IPS-NIHi11 (cell line): ENCODE results near the gene ITPK1.

Experiments used
- DNase-seq: peaks from one replicate; pipeline ENCODE4 v3.0.0; 2012; ENCODE audit warnings: mixed read lengths, low spot score

Gene ITPK1

GRCh38 chr14:93027810-93028723 lies 87.7 kb downstream of the ITPK1 start:
- no peak for DNase-seq

DNA sequence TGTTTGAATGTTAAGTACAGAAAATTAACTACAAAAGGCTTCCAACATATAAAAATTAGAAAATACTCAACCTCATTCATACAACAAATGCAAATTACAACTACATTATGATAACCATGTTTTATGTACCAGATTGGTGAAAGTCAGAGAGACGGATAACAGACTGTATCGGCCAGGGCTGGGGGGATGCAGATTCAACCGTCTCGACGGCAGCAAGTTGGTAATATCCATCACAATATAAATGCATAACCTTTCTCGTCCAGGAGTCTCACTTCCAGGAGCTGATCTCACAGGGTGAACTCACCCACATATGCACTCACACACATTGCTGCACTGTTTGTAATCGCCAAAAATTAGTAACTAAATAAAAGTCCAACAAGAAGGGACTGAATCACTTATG lies 89.4 kb downstream of the ITPK1 start:
- DNase-seq = no peak

- no peak for DNase-seq
These were observed 90.7 kb downstream of the ITPK1 start for GRCh38 chr14:93025055-93025454.

GRCh38 chr14:93024493-93024892 lies 91.2 kb downstream of the ITPK1 start:
- DNase-seq = no peak

GRCh38 chr14:93023802-93024434 lies 91.8 kb downstream of the ITPK1 start:
- DNase-seq = no peak

DNA sequence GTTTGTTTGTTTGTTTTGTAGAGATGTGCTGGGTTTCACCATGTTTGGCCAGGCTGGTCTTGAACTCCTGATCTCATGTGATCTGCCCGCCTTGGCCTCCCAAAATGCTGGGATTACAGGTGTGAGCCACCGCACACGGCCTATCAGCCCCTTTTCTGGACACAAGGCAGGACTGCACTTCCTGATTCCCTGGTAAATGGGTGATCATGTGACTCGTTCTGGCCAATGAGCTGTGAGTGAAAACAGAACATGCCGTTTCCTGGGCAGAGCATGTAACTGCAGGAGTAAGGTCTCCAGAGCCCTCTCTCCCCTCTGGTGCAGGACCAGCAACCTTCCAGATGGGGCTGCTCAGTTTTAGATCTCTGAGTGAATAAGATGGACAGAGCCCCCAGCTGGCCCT lies 92.7 kb downstream of the ITPK1 start:
- peak; percentile 62 for DNase-seq

DNA sequence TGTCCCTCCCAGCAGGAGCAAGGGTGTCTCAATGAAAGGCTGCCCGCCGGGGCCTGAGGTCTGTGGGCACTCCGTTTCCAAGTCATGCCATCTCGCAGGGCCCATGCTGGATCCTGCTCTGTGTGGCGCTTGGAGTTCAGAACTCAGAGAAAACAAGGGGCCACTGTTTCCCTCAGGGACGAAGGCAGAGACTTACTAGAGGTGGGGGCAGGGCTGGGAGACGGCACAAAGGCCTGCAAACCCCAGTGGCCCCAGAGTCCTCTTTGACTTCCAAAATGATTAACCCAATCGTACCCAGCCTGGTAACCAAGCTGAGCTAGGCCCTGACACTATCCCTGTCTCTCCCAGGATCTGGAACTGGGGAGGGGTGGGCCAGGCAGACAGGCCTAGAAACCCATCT lies 95.8 kb downstream of the ITPK1 start:
- DNase-seq = no peak

GRCh38 chr14:93019367-93019843 lies 96.3 kb downstream of the ITPK1 start:
- DNase-seq = no peak

GRCh38 chr14:93018366-93018765 lies 97.4 kb downstream of the ITPK1 start:
- DNase-seq = no peak

DNA sequence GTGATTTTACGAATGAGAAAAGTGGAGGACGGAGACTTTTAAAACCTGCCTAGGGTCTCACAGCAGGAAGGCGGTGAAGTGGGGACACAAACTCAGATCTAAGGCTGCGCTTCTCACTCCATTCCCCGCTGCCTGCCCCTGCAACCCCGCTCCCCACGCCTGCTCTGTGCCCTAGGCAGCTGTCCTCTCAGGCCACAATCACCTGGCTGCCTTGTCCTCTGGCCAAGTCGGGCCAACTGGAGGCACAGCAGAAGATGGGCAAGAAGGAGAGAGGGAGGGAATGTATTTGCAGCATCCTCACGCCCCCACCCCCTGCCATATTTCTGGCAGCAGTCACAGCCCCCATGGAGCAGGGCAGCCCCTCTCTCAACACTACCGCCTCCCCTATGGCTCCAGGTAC lies 97.8 kb downstream of the ITPK1 start:
- no peak for DNase-seq

- no peak for DNase-seq
These were observed 98.4 kb downstream of the ITPK1 start for GRCh38 chr14:93017301-93017797.

DNA sequence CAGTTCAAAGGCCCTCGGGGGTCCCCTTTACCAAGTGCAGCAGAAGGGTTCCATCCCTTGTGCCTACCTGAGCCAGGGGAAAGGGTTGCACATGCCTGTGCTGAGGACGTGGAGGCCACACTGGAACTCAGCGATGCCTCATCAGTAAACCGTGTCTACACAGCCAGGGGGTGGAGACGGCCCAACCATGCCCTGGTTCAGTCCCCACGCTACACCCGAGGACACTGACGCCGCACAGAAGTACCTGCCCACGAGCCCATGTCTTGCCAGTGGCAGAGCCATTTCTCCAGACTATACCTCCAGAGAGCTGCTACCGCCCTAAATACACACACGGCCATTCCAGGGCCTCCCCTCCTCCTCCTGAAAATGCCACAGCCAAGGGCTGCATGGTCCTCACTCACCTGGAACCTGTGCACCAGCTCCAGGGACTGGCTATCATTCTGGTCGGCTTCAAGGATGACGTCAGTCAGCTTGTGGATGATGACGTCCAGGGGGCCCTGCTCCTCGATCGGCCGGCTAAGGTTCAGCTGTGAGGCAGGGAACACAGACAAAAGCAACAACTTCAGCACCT lies 99.4 kb downstream of the ITPK1 start:
- no peak for DNase-seq

DNA sequence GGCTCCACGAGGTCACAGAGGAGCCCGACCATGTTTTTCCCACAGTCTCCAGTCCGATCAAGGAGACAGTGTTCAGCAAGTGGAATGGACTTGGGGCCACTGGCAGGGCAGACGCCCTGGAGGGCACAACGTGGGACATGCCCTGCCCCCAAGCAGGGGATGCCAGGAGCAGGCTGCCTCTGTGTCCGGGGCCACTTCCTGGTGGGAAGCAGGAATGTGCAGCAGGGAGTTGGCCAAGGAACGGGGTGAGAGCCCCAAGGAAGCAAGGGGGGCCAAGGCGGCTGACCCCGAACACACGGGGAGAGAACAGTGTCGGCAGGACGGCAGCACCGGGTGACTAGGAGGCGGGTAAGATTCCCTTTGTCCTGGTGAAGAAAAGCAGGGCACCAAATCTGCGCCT lies 100.2 kb downstream of the ITPK1 start:
- DNase-seq = no peak

DNA sequence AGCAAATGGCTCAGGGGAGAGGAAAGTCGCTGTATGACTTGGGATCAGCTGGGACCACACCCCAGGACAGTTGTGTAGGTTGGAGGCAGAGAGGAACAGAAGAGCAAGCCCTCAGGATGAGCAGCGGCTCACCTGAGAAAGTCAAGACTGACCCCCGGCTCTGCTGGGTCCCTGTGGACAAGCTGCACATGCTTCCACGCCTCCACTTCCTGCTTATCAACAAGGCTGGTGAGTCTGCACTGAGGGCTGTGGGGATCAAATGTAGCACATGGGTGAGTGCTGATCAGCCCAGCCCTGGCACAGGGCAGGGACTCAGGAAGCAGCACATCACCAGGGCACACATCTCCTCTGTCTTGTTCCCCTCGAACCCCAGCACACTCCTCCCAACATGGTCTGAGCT lies 100.7 kb downstream of the ITPK1 start:
- DNase-seq = no peak

- DNase-seq = no peak
These were observed 101.4 kb downstream of the ITPK1 start for GRCh38 chr14:93014058-93015023.

- DNase-seq = no peak
These were observed 102.6 kb downstream of the ITPK1 start for GRCh38 chr14:93012951-93013719.

GRCh38 chr14:93012506-93012905 lies 103.2 kb downstream of the ITPK1 start:
- no peak for DNase-seq

- no peak for DNase-seq
These were observed 103.9 kb downstream of the ITPK1 start for GRCh38 chr14:93011650-93012325.

- no peak for DNase-seq
These were observed 104.6 kb downstream of the ITPK1 start for GRCh38 chr14:93011141-93011529.

- no peak for DNase-seq
These were observed 105.1 kb downstream of the ITPK1 start for GRCh38 chr14:93010522-93011140.
